Body of pancreas (tissue), 4 donors: ENCODE data around the gene WFIKKN2. TPM values are rescaled to one million over a fixed set of nuclear protein-coding genes. Genes with fewer than 3 reads are reported as not detected.
"Not testable (repeated sequence)": the region's sequence is repeated elsewhere in the genome, so short reads cannot be mapped to it uniquely, and the experiment has no call there.

Source experiments
- ATAC-seq: fragments of 150-250 bp; one replicate; pipeline ENCODE4 v1.9.1; 2016
- DNase-seq, 4 donors: peaks; one replicate each; pipeline ENCODE4 v3.0.0-alpha.2; 2019
- H3K27ac ChIP-seq, 4 donors: fragments of 200-600 bp; sonication (generic); 1 replicate in 3 of 4; 2 replicates in 1 of 4; pipeline versions ENCODE4 v1.5.1 to v1.6.1; 2016 to 2019; ENCODE audit warnings: mild to moderate bottlenecking in 1 of 4, mixed read lengths in 1 of 4, moderate library complexity in 1 of 4
- H3K27me3 ChIP-seq, 2 donors: fragments of 200-600 bp; sonication (generic); one replicate each; pipeline ENCODE4 v1.6.0; 2016; ENCODE audit warnings: mild to moderate bottlenecking in 1 of 2
- H3K36me3 ChIP-seq, 2 donors: fragments of 200-600 bp; sonication (generic); replicated peaks in 1 of 2; 2 replicates each; pipeline ENCODE4 v1.5.1; 2016; ENCODE audit warnings: low read depth in 2 of 2; ENCODE audit not compliant: insufficient read depth in 1 of 2
- H3K4me1 ChIP-seq: fragments of 200-600 bp; sonication (generic); one replicate; pipeline ENCODE4 v1.6.0; 2016
- H3K4me3 ChIP-seq, 2 donors: fragments of 200-600 bp; sonication (generic); 1 replicate in 1 of 2; 2 replicates in 1 of 2; pipeline ENCODE4 v1.5.1; 2016 to 2019
- H3K9me3 ChIP-seq, 3 donors: fragments of 200-600 bp; sonication (generic); 1 replicate in 2 of 3; 2 replicates in 1 of 3; pipeline ENCODE4 v1.5.1; 2016
- POLR2A ChIP-seq, 3 donors: fragments of 450-650 bp; IDR thresholded peaks; one replicate each; pipeline ENCODE4 v1.6.1; 2016; ENCODE audit warnings: antibody characterized with exemption in 3 of 3, mild to moderate bottlenecking in 2 of 3
- WGBS, 2 donors: methylation state at CpG; one replicate each; pipeline ENCODE4 v1.1.5; 2017; 5-methylcytosine and 5-hydroxymethylcytosine counted together
- intact Hi-C: fragments of 100-400 bp; cut with DNase I; formaldehyde crosslinking; loops from one replicate; pipeline ENCODE4 v1.15.1; 2023
- total RNA-seq, 2 donors: library from RNA; depleted of rRNA; stranded (reverse); fragments of >200 nt; gene quantifications; one replicate each; pipeline ENCODE4 v1.1.0, GENCODE V29; 2016
- TF ChIP-seq, protein P1 (sequence below), 7 experiments: fragments of 450-650 bp in 4 of 7; fragments of 200-600 bp in 3 of 7; sonication (generic) in 3 of 7; IDR thresholded peaks; one replicate each; pipeline ENCODE4 v1.5.1; 2016 to 2019; ENCODE audit warnings: antibody characterized with exemption in 7 of 7

Gene WFIKKN2
- total RNA-seq, 2 donors from 2014 or later = 0.26 to 0.66 TPM

DNA sequence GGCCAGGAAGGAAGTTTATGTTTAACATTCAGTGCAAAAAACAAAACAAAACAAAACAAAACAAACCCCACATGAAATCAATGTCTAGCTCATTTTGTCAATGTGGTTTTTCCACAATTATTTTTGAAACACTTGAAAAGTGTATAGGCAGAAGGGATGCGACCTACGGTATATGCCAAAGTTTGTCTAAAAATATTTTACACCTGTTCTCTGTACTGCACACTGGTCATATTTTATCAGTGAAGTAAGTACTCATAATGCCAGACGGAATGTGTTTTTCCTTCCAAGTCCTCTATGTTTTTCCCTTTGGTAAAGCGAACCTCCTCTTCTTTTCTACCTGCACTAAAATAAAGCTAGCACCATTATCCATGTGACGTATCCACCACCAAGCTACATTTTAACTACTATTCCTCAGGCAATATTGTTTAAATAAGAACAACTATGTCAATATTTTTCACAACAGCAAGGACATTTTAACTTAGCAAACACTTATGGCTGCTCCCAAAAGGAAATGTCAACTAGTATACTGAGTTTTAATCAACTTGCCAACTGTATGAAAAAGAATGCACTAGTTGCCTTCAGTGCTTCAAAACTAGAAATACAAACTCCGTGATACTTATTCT lies 20.4 kb downstream of the WFIKKN2 start:
- TF ChIP-seq, protein P1, sequence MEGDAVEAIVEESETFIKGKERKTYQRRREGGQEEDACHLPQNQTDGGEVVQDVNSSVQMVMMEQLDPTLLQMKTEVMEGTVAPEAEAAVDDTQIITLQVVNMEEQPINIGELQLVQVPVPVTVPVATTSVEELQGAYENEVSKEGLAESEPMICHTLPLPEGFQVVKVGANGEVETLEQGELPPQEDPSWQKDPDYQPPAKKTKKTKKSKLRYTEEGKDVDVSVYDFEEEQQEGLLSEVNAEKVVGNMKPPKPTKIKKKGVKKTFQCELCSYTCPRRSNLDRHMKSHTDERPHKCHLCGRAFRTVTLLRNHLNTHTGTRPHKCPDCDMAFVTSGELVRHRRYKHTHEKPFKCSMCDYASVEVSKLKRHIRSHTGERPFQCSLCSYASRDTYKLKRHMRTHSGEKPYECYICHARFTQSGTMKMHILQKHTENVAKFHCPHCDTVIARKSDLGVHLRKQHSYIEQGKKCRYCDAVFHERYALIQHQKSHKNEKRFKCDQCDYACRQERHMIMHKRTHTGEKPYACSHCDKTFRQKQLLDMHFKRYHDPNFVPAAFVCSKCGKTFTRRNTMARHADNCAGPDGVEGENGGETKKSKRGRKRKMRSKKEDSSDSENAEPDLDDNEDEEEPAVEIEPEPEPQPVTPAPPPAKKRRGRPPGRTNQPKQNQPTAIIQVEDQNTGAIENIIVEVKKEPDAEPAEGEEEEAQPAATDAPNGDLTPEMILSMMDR (IDR thresholded peaks at IDR 0.05) = no peak
- peak in 2 of 3 donors; percentile 21 for TF ChIP-seq POLR2A (IDR thresholded peaks at IDR 0.05)
- Histone ChIP-seq H3K27ac (peak overlapping the region; percentile 72 to 84 (median 80)), H3K4me3 (no peak overlapping the region), H3K36me3 (no peaks in the 10 kb centered on the region), H3K9me3 (no peaks in the 10 kb centered on the region), H3K4me1 (peaks cover 60% of the 10 kb centered on the region), H3K27me3 (no peaks in the 10 kb centered on the region)
- DNase-seq (no peak), ATAC-seq (peak; percentile 74)
- WGBS, 2 donors = 13 to 14% methylated on average over 6 of the region's 6 CpGs
- intact Hi-C loops = no loop called here

DNA sequence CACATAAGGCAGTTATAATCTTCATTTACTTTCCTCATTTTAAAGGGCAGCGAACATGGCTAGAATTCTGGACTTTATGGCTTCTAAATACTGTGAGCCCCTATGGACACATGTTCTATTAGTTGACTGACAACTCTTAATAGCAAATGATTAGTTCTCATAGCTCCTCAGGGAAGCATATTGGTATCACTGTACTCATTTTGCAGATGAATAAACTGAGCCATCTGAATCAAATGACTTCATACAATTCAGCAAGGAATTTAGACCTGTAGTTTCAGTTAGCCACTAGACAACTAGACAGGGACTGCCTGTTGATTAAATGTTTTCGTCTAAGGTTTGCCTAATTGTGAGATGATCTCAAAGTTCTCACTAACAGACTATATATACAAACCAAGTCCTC lies 21.0 kb downstream of the WFIKKN2 start:
- intact Hi-C loops = no loop called here
- TF ChIP-seq POLR2A (IDR thresholded peaks at IDR 0.05) = no peak
- TF ChIP-seq, protein P1 (IDR thresholded peaks at IDR 0.05) = no peak
- Histone ChIP-seq H3K27ac (peak overlapping the region; percentile 72 to 84 (median 80)), H3K4me3 (no peak overlapping the region), H3K36me3 (no peaks in the 10 kb centered on the region), H3K9me3 (no peaks in the 10 kb centered on the region), H3K4me1 (peaks cover 66% of the 10 kb centered on the region), H3K27me3 (no peaks in the 10 kb centered on the region)
- no peak for ATAC-seq
- no peak for DNase-seq
- 51 to 54% methylated on average over 2 of the region's 2 CpGs for WGBS, 2 donors

DNA sequence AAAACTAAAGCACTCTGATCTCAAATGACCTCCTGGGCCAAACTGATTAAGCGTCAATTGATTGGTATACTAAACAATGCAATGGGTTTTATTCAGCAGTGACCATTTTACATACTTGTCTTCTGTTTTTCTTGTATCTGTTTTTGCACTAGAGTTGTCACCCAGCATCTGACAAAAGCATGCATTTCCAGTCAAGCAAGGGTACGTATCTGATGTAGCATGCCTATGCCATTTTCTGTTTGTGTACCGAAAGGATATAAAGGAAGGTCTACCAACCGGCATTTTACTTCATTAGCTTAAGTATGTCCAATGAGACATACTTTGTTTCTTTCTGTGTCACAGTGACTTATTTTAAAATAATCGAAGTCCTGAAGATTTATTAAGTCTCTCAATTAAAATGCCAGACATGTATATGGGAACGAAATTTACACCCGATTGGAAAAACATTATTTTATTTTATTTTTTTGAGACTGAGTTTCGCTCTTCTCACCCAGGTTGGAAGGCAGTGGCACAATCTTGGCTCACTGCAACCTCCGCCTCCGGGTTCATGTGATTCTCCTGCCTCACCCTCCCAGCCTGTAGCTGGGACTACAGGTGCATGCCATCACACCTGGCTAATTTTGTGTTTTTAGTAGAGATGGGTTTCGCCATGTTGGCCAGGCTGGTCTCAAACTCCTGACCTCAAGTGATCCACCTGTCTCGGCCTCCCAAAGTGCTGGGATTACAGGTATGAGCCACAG lies 23.3 kb downstream of the WFIKKN2 start:
- intact Hi-C loops = no loop called here
- WGBS, 2 donors = 74 to 76% methylated on average over 12 of the region's 12 CpGs
- no peak for ATAC-seq

DNA sequence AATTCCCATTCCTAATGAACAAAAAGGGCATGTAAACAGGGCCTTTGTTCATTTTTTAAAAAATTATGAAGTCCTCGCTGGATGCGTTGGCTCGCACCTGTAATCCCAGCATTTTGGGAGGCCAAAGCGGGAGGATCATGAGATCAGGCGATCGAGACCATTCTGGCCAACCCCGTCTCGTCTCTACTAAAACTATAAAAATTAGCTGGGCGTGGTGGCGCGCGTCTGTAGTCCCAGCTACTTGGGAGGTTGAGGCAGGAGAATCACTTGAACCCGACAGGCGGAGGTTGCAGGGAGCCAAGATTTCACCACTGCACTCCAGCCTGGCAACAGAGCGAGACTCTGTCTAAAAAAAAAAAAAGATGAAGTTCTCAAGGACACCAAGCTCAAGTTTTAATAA lies 24.3 kb downstream of the WFIKKN2 start:
- DNase-seq, intact Hi-C loops, ATAC-seq, H3K9me3 ChIP-seq, H3K4me3 ChIP-seq, H3K36me3 ChIP-seq, H3K27me3 ChIP-seq: not testable (repeated sequence)
- Histone ChIP-seq H3K4me1 (peaks cover 55% of the 10 kb centered on the region), H3K27ac (peak overlapping the region in 3 of 4 donors; percentile 49 to 100 (median 99))
- 71 to 74% methylated on average over 15 of the region's 15 CpGs for WGBS, 2 donors

More for the DNA sequence above, 23.3 kb downstream of the WFIKKN2 start:
- DNase-seq = no peak
- Histone ChIP-seq H3K27ac (peak overlapping the region in 2 of 4 donors; percentile 34 to 99), H3K27me3 (no peaks in the 10 kb centered on the region), H3K4me1 (peaks cover 62% of the 10 kb centered on the region), H3K9me3 (no peaks in the 10 kb centered on the region), H3K4me3 (no peak overlapping the region), H3K36me3 (peaks cover 3 to 6% of the 10 kb centered on the region in 2 donors)
- no peak for TF ChIP-seq POLR2A (IDR thresholded peaks at IDR 0.05)
- TF ChIP-seq, protein P1 (IDR thresholded peaks at IDR 0.05) = no peak

DNA sequence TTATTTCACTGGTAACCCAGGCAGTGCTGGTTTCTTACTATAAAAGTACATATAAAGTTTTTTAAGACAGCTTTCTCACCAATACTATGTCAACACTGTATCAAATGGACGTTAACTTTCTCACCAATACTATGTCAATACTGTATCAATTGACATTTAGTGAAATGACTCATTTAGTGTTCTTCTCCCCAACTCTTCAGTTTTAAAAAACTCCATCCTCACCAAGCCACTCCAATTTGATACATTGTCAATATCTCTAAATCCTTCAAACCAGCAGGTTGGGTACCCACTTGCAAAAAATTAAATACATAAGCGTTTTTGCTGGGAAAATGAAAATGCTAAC lies 25.9 kb downstream of the WFIKKN2 start:
- intact Hi-C loops = no loop called here
- Histone ChIP-seq H3K4me3 (no peak overlapping the region), H3K27ac (peak overlapping the region in 3 of 4 donors; percentile 49 to 100 (median 99)), H3K9me3 (no peaks in the 10 kb centered on the region), H3K4me1 (peaks cover 42% of the 10 kb centered on the region), H3K27me3 (no peaks in the 10 kb centered on the region), H3K36me3 (peaks cover 3 to 6% of the 10 kb centered on the region in 2 donors)
- DNase-seq (no peak), ATAC-seq (no peak)
- TF ChIP-seq, protein P1 (IDR thresholded peaks at IDR 0.05) = no peak
- peak in 2 of 3 donors; percentile 37 to 48 for TF ChIP-seq POLR2A (IDR thresholded peaks at IDR 0.05)
- 25 to 35% methylated on average over 2 of the region's 2 CpGs for WGBS, 2 donors
